Activated B cell treated with CpG ODN at 0.5 μM for 24 hours (primary cell): ENCODE measurements around the gene THBS2. TPM values are rescaled to one million over a fixed set of nuclear protein-coding genes. Genes with fewer than 3 reads are reported as not detected.
"Not testable (repeated sequence)": the region's sequence is repeated elsewhere in the genome, so short reads cannot be mapped to it uniquely, and the experiment has no call there.

Experiments
- ATAC-seq: fragments of 200-7000 bp; cut with Tn5 transposase; one replicate; pipeline ENCODE4 v1.10.0; 2021; ENCODE audit warnings: low read depth, mild to moderate bottlenecking, moderate library complexity
- CTCF ChIA-PET: fragments of 350-600 bp; sonication (Branson Sonifier 250); formaldehyde crosslinking; loops from one replicate; lab custom pipeline; 2021; ENCODE audit warnings: antibody characterized with exemption; lab: Charles Lee
- POLR2A ChIA-PET: fragments of 350-600 bp; sonication (Branson Sonifier 250); formaldehyde crosslinking; loops from one replicate; lab custom pipeline; 2021; ENCODE audit warnings: antibody characterized with exemption; lab: Charles Lee
- DNase-seq: peaks from one replicate; pipeline ENCODE4 v3.0.0; 2022
- H3K27ac Mint-ChIP-seq: one replicate; pipeline ENCODE4 v1.8.0; 2020; ENCODE audit warnings: mixed read lengths
- H3K27me3 Mint-ChIP-seq: one replicate; pipeline ENCODE4 v1.8.0; 2021; ENCODE audit warnings: mixed read lengths
- H3K36me3 Mint-ChIP-seq: one replicate; pipeline ENCODE4 v1.8.0; 2021; ENCODE audit warnings: low read depth, mixed read lengths
- H3K4me1 Mint-ChIP-seq: one replicate; pipeline ENCODE4 v1.8.0; 2021; ENCODE audit warnings: mixed read lengths
- H3K4me3 Mint-ChIP-seq: one replicate; pipeline ENCODE4 v1.8.0; 2020; ENCODE audit warnings: mild to moderate bottlenecking, mixed read lengths
- H3K9me3 Mint-ChIP-seq: one replicate; pipeline ENCODE4 v1.8.0; 2020; ENCODE audit warnings: mixed read lengths
- CTCF ChIP-seq: fragments of 200-600 bp; IDR thresholded peaks from one replicate; pipeline ENCODE4 v1.8.0; 2022; ENCODE audit warnings: antibody characterized with exemption, mild to moderate bottlenecking
- intact Hi-C: fragments of 100-400 bp; cut with micrococcal nuclease; formaldehyde crosslinking; loops from one replicate; pipeline ENCODE4 v1.15.1; 2024
- total RNA-seq: library from RNA; stranded (reverse); gene quantifications from 2 replicates; pipeline ENCODE4 v1.2.3, GENCODE V29; 2022

THBS2 gene
- not detected in 2 replicates for total RNA-seq

GRCh38 chr6:169253337-169254238, at the start of gene THBS2:
TSS of gene THBS2 (minus strand) at chr6:169253846. CDS start at chr6:169250784, 3,062 bp downstream.
- POLR2A ChIA-PET: no interaction called here
- no peak for DNase-seq
- peaks cover 47% of the 10 kb centered on the region for H3K27me3 Mint-ChIP-seq
- no peaks in the 10 kb centered on the region for H3K9me3 Mint-ChIP-seq
- no peak within 1 kb of the TSS for H3K4me3 Mint-ChIP-seq
- H3K36me3 Mint-ChIP-seq: no peaks in the 10 kb centered on the region
- peaks cover 21% of the 10 kb centered on the region for H3K4me1 Mint-ChIP-seq
- intact Hi-C loops: no loop called here
- CTCF ChIA-PET: no interaction called here
- no peak for TF ChIP-seq CTCF
- H3K27ac Mint-ChIP-seq: no peak within 1 kb of the TSS
- ATAC-seq: no peak

DNA sequence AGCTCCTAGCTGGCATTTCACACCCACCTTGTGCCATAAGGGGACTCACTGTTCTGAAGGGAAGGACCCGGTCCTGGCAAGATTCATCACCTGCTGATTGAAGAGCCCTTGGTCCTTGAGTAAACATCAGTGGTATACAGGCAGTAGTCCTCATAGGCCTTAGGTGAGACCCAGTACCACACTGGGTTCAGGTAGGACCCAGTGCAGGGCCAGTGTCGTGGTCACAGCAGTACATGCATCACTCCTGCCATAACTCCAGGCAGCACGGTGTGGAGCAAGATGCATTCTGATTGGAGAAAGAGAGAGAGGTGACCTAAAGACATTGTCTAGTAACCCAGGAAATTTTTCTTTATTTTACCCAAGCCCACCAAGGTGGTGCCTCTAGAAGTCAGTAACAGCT, 49.1 kb upstream of the THBS2 start:
- POLR2A ChIA-PET: no interaction called here
- peaks cover 8% of the 10 kb centered on the region for H3K27me3 Mint-ChIP-seq
- ATAC-seq: no peak
- CTCF ChIA-PET: no interaction called here
- H3K36me3 Mint-ChIP-seq: no peaks in the 10 kb centered on the region
- no peak overlapping the region for H3K4me3 Mint-ChIP-seq
- no peak for DNase-seq
- peaks cover 14% of the 10 kb centered on the region for H3K9me3 Mint-ChIP-seq
- H3K4me1 Mint-ChIP-seq: no peaks in the 10 kb centered on the region
- intact Hi-C loops: no loop called here
- no peak overlapping the region for H3K27ac Mint-ChIP-seq
- no peak for TF ChIP-seq CTCF

DNA sequence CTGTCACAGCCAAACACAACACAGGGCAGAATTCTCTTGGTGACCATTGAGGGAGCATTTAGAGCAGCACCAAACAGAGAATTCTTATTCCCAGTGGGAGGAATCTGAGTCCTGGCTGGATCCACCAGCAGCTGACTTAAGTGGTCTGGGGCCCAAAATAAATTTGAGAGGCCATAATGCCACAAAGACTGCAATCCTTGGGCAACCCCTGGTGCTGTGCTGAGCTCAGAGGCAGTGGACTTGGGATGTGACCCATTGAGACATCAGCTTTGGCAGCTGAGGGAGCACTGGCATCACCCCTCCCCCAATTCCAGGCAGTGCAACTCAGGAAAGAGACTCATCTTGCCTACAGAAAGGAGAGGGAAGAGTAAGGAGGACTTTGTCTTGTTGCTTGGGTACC, 48.6 kb upstream of the THBS2 start:
- peaks cover 14% of the 10 kb centered on the region for H3K9me3 Mint-ChIP-seq
- DNase-seq (no peak), ATAC-seq (no peak)
- ChIA-PET CTCF (no interaction called here), POLR2A (no interaction called here)
- no peaks in the 10 kb centered on the region for H3K4me1 Mint-ChIP-seq
- H3K4me3 Mint-ChIP-seq: no peak overlapping the region
- no peaks in the 10 kb centered on the region for H3K36me3 Mint-ChIP-seq
- H3K27ac Mint-ChIP-seq: no peak overlapping the region
- peaks cover 8% of the 10 kb centered on the region for H3K27me3 Mint-ChIP-seq
- TF ChIP-seq CTCF: no peak
- intact Hi-C loops: no loop called here

GRCh38 chr6:169300916-169301315, 47.3 kb upstream of the THBS2 start:
- POLR2A ChIA-PET: no interaction called here

DNA sequence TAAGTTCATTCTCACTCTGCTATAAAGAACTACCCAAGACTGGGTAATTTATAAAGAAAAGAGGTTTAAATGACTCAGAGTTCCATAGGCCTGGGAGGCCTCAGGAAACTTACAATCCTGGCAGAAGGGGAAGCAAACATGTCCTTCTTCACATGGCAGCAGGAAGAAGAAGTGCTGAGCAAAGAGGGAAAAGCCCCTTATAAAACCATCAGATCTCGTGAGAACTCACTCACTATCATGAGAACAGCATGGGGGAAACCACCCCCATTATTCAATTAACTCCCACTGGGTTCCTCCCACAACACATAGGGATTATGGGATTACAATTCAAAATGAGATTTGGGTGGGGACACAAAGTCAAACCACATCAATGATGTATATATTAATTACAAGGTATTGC, 45.0 kb upstream of the THBS2 start:
- H3K27me3 Mint-ChIP-seq, H3K4me1 Mint-ChIP-seq, CTCF ChIA-PET, H3K36me3 Mint-ChIP-seq, DNase-seq, POLR2A ChIA-PET, intact Hi-C loops, H3K4me3 Mint-ChIP-seq, ATAC-seq, H3K27ac Mint-ChIP-seq: not testable (repeated sequence)
- H3K9me3 Mint-ChIP-seq: peaks cover 12% of the 10 kb centered on the region

More at GRCh38 chr6:169300916-169301315, 47.3 kb upstream of the THBS2 start:
- DNase-seq (no peak), ATAC-seq (no peak)
- Mint-ChIP-seq H3K4me3 (no peak overlapping the region), H3K9me3 (peaks cover 14% of the 10 kb centered on the region), H3K4me1 (no peaks in the 10 kb centered on the region), H3K36me3 (no peaks in the 10 kb centered on the region), H3K27ac (no peak overlapping the region), H3K27me3 (peaks cover 8% of the 10 kb centered on the region)
- TF ChIP-seq CTCF: no peak
- intact Hi-C loops: no loop called here
- CTCF ChIA-PET: no interaction called here
